Upper lobe of left lung (tissue), 6 donors: ENCODE results near the gene CACNA2D2. TPM values are rescaled to one million over a fixed set of nuclear protein-coding genes. Genes with fewer than 3 reads are reported as not detected.
A peak's percentile ranks its signal among the peaks of the same experiment; 100 is the strongest.

Experiments
- ATAC-seq, 2 donors: fragments of 200-7000 bp; cut with Tn5 transposase; one replicate each; pipeline ENCODE4 v1.9.1; 2022; ENCODE audit warnings: mild to moderate bottlenecking in 2 of 2, moderate library complexity in 2 of 2; ENCODE audit not compliant: low FRiP score in 2 of 2
- DNase-seq, 2 donors: peaks; one replicate each; pipeline ENCODE4 v3.0.0-alpha.2; 2019 to 2020
- H3K27ac ChIP-seq, 4 donors: fragments of 200-600 bp; sonication (generic); one replicate each; pipeline ENCODE4 v1.5.1; 2016 to 2019
- H3K27me3 ChIP-seq, 4 donors: fragments of 200-600 bp; sonication (generic); one replicate each; pipeline ENCODE4 v1.5.1; 2017 to 2019
- H3K36me3 ChIP-seq, 4 donors: fragments of 200-600 bp; sonication (generic); one replicate each; pipeline ENCODE4 v1.5.1; 2016 to 2019
- H3K4me1 ChIP-seq, 4 donors: fragments of 200-600 bp; sonication (generic); one replicate each; pipeline ENCODE4 v1.5.1; 2018 to 2019
- H3K4me3 ChIP-seq, 4 donors: fragments of 200-600 bp; sonication (generic); one replicate each; pipeline ENCODE4 v1.5.1; 2017 to 2019; ENCODE audit warnings: mild to moderate bottlenecking in 2 of 4, moderate library complexity in 1 of 4
- H3K9me3 ChIP-seq, 4 donors: fragments of 200-600 bp; sonication (generic); one replicate each; pipeline ENCODE4 v1.5.1; 2018 to 2019
- EP300 ChIP-seq, 4 donors: sonication (generic); formaldehyde crosslinking; IDR thresholded peaks; one replicate each; pipeline ENCODE4 v1.5.1; 2017; ENCODE audit warnings: antibody characterized with exemption in 4 of 4, control low read depth in 2 of 4
- POLR2A ChIP-seq, 4 donors: fragments of 450-650 bp; IDR thresholded peaks; one replicate each; pipeline ENCODE4 v1.5.1; 2016 to 2017; ENCODE audit warnings: antibody characterized with exemption in 4 of 4, mild to moderate bottlenecking in 2 of 4
- POLR2AphosphoS5 ChIP-seq, 2 donors: sonication (generic); formaldehyde crosslinking; IDR thresholded peaks; one replicate each; pipeline ENCODE4 v1.5.1; 2017; ENCODE audit warnings: antibody characterized with exemption in 2 of 2
- WGBS, 2 donors: methylation state at CpG; one replicate each; pipeline ENCODE4 v1.1.5; 2017 to 2018; 5-methylcytosine and 5-hydroxymethylcytosine counted together
- total RNA-seq, 6 donors: library from RNA; depleted of rRNA in 4 of 6; stranded (reverse); fragments of >200 nt in 4 of 6; gene quantifications; one replicate each; pipeline versions ENCODE4 v1.1.0 to v1.2.1, GENCODE V29; 2016 to 2021
- TF ChIP-seq, protein P1 (sequence below), 6 experiments: fragments of 450-650 bp in 4 of 6; fragments of 200-600 bp in 2 of 6; sonication (generic) in 2 of 6; IDR thresholded peaks; one replicate each; pipeline ENCODE4 v1.5.1; 2016 to 2019; ENCODE audit warnings: antibody characterized with exemption in 6 of 6
- donor health status: DM: no; HTN: no; CAD: no; lungs with moderate emphysema.
- donor health status: DM: no; HTN: yes; CAD: no; lungs with severe emphysema.

The CACNA2D2 gene
- total RNA-seq, 6 donors from 2014 or later: 71.5 to 213 (median 113) TPM

DNA sequence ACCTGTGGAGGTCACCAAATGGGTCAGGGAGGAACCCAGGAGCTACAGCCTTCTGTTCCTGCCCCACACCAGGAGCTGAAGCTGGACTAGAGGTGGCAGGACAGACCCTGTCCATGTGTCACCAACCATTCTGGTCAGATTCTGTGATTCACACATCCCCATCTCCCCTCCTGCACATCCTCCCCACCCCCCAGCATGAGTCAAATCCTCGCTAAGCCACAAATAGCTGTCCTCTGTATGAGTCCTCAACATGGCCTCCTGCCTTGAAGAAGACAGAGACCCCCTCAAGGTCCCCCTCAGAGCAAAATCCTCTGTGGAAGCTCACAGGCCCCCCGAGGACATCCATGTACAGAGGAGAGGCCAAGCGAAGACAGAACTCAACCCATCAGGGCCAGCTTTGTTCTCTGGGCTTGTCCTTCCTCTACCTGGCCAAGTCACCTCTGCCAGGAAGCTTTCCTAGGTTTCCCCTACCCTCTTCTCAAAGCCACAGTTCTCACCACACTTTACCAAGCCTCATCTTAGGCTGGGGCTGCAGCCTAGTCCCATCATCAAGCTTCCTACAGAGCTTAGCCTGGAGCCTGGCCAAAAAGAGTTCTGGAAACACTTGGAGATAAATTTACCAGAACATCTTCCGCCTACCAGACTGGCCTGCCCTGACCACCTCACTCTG lies 17.1 kb downstream of the CACNA2D2 start:
- TF ChIP-seq, protein P1, sequence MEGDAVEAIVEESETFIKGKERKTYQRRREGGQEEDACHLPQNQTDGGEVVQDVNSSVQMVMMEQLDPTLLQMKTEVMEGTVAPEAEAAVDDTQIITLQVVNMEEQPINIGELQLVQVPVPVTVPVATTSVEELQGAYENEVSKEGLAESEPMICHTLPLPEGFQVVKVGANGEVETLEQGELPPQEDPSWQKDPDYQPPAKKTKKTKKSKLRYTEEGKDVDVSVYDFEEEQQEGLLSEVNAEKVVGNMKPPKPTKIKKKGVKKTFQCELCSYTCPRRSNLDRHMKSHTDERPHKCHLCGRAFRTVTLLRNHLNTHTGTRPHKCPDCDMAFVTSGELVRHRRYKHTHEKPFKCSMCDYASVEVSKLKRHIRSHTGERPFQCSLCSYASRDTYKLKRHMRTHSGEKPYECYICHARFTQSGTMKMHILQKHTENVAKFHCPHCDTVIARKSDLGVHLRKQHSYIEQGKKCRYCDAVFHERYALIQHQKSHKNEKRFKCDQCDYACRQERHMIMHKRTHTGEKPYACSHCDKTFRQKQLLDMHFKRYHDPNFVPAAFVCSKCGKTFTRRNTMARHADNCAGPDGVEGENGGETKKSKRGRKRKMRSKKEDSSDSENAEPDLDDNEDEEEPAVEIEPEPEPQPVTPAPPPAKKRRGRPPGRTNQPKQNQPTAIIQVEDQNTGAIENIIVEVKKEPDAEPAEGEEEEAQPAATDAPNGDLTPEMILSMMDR (IDR thresholded peaks at IDR 0.05): no peak
- TF ChIP-seq POLR2A (IDR thresholded peaks at IDR 0.05) (no peak), POLR2AphosphoS5 (IDR thresholded peaks at IDR 0.05) (no peak), EP300 (IDR thresholded peaks at IDR 0.05) (no peak)
- DNase-seq: no peak

DNA sequence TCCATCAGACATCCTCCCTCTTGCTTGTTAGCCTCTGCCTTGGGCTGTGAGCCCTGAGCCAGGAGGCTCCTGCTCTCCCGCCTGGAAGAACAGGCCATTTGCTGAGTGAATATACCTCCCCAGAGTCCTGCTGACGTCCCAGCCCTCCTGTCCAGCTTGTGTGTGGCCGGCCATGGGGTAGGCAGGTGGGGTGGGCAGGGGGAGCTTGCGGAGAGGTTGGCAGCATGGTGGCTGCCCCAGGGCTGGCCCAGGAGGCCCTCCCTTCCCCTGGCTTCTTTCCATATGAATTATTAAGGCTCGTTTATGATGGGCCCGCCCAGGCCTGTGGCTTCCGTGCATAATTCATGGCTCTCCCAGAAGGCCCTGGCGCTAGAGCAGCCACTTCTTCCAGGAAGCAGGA lies 18.7 kb downstream of the CACNA2D2 start:
- ATAC-seq: no peak

More for the DNA sequence above, 17.1 kb downstream of the CACNA2D2 start:
- no peak for ATAC-seq
- Histone ChIP-seq H3K4me3 (no peak overlapping the region), H3K27me3 (no peaks in the 10 kb centered on the region), H3K4me1 (peaks cover 3 to 51% (median 17%) of the 10 kb centered on the region in 4 donors), H3K36me3 (no peaks in the 10 kb centered on the region), H3K9me3 (no peaks in the 10 kb centered on the region), H3K27ac (no peak overlapping the region)
- WGBS, 2 donors: 91 to 100% methylated on average over 3 to 4 of the region's 4 CpGs

DNA sequence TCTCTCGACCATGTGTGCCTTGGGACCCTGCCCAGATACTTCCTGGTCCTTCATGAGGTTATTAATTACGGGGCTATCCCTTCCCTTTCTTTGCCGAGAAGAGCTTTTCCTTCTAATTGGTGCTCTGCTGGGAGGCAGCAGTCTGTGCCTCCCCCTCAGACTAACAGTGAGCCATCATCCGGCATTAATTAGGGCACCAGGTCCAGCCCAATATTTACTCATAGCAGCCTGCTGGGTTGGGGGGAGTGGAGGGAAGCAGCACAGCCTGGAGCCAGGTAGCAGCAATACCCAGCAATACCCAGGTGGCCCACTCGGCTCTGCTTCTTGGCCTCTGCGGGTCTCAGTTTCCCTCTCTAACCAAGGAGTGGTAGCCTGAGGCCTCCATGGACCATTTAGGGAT lies 20.1 kb downstream of the CACNA2D2 start:
- 38 to 55% methylated on average over 4 to 6 of the region's 6 CpGs for WGBS, 2 donors
- no peaks in the 10 kb centered on the region for H3K27me3 ChIP-seq
- TF ChIP-seq EP300 (IDR thresholded peaks at IDR 0.05): no peak
- TF ChIP-seq POLR2A (IDR thresholded peaks at IDR 0.05): no peak
- TF ChIP-seq, protein P1 (IDR thresholded peaks at IDR 0.05): no peak
- TF ChIP-seq POLR2AphosphoS5 (IDR thresholded peaks at IDR 0.05): no peak
- H3K4me3 ChIP-seq: no peak overlapping the region
- ATAC-seq: no peak
- DNase-seq: no peak
- H3K27ac ChIP-seq: peak overlapping the region in 2 of 4 donors; percentile 18 to 46
- peaks cover 7 to 55% (median 23%) of the 10 kb centered on the region in 4 donors for H3K4me1 ChIP-seq
- H3K36me3 ChIP-seq: no peaks in the 10 kb centered on the region
- no peaks in the 10 kb centered on the region for H3K9me3 ChIP-seq

More for the DNA sequence above, 18.7 kb downstream of the CACNA2D2 start:
- TF ChIP-seq EP300 (IDR thresholded peaks at IDR 0.05) (no peak), POLR2AphosphoS5 (IDR thresholded peaks at IDR 0.05) (no peak), POLR2A (IDR thresholded peaks at IDR 0.05) (no peak)
- TF ChIP-seq, protein P1 (IDR thresholded peaks at IDR 0.05): no peak
- Histone ChIP-seq H3K36me3 (no peaks in the 10 kb centered on the region), H3K4me3 (no peak overlapping the region), H3K27me3 (no peaks in the 10 kb centered on the region), H3K27ac (peak overlapping the region in 2 of 4 donors; percentile 21 to 46), H3K9me3 (no peaks in the 10 kb centered on the region), H3K4me1 (peaks cover 7 to 55% (median 23%) of the 10 kb centered on the region in 4 donors)
- WGBS, 2 donors: 77 to 89% methylated on average over 3 to 8 of the region's 8 CpGs
- peak in 1 of 2 donors; percentile 39 for DNase-seq

DNA sequence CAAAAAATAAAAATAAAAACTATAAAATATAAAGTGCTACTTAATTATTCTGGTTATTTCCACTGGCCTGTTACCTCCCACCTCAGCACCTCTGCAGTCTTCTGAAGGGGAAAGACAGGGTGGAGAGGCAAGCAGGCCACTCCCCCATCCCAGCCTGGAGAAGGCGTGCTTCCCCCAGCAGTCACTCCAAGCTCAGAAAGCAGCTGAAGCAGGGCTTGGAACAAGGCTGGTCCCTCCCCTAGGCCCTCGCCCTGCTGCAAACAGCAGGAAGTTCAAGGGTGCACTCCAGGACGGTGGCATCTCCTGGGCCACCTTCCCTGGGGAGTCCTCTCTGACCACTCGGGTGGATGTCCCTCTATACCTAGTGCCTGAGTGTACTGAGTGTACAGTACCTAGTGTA lies 21.4 kb downstream of the CACNA2D2 start:
- peaks cover 7 to 54% (median 23%) of the 10 kb centered on the region in 4 donors for H3K4me1 ChIP-seq
- no peaks in the 10 kb centered on the region for H3K27me3 ChIP-seq
- peak overlapping the region in 1 of 4 donors; percentile 46 for H3K27ac ChIP-seq
- peak in 1 of 2 donors; percentile 89 for DNase-seq
- H3K4me3 ChIP-seq: no peak overlapping the region
- no peaks in the 10 kb centered on the region for H3K36me3 ChIP-seq
- TF ChIP-seq EP300 (IDR thresholded peaks at IDR 0.05) (no peak), POLR2AphosphoS5 (IDR thresholded peaks at IDR 0.05) (peak in 1 of 2 donors; percentile 35), POLR2A (IDR thresholded peaks at IDR 0.05) (peak in 1 of 4 donors; percentile 22)
- TF ChIP-seq, protein P1 (IDR thresholded peaks at IDR 0.05): no peak
- H3K9me3 ChIP-seq: no peaks in the 10 kb centered on the region
- ATAC-seq: peak in 1 of 2 donors; percentile 66
- WGBS, 2 donors: 43 to 45% methylated on average over 2 to 4 of the region's 4 CpGs
